ENCODE results near the gene UBA6.

GRCh38 chr4:67749286-67749685 is 48.3 kb upstream of the UBA6 start:
- TF ChIP-seq CTCF (conservative IDR thresholded peaks at IDR 0.05 in 1 of 2, IDR thresholded peaks at IDR 0.05 in 1 of 2; ENCODE audit: low read depth in 1 of 2, low read length in 2 of 2): no peak
- no peak for TF ChIP-seq EZH2 (IDR thresholded peaks at IDR 0.05; ENCODE audit: low read length, missing control alignments)
